H1 (cell line): Measurements from ENCODE around the gene LDLRAP1. TPM values are rescaled to one million over a fixed set of nuclear protein-coding genes. Genes with fewer than 3 reads are reported as not detected.

Experiments
- BACH1 ChIP-seq: IDR thresholded peaks from 2 replicates; pipeline ENCODE4 v1.6.1; 2012; ENCODE audit warnings: low read length, improper control_type of control experiment
- POU5F1 ChIP-seq: IDR thresholded peaks from 2 replicates; pipeline ENCODE4 v1.6.1; 2011; ENCODE audit warnings: low read depth, mild to moderate bottlenecking, low read length, moderate library complexity
- RFX5 ChIP-seq: IDR thresholded peaks from 2 replicates; pipeline ENCODE4 v1.6.1; 2011; ENCODE audit warnings: low read depth, low read length, improper control_type of control experiment, borderline replicate concordance
- SP4 ChIP-seq: IDR thresholded peaks from 2 replicates; pipeline ENCODE4 v1.6.1; 2012; ENCODE audit warnings: low read length, inconsistent platforms
- polyA plus RNA-seq, 7 experiments: library from polyadenylated mRNA; depleted of rRNA in 3 of 7; stranded (reverse) in 5 of 7; unstranded in 2 of 7; fragments of >200 nt in 5 of 7; fragments of 200-250 nt in 2 of 7; gene quantifications; 1 replicate in 5 of 7; 2 replicates in 1 of 7; 4 replicates in 1 of 7; pipeline versions ENCODE4 v1.2.1 to v1.2.3, GENCODE V29; 2011 to 2013; ENCODE audit warnings: missing spikeins in 2 of 7, mixed read lengths in 2 of 7
- total RNA-seq: library from RNA; stranded (reverse); fragmentation: NEBNext Ultra II Directional; extraction: Animal tissue kit (Norgen Biotek cat#: 25700); gene quantifications from 2 replicates; pipeline ENCODE4 v1.2.1, GENCODE V29; 2021

LDLRAP1 gene
- total and polyA plus RNA-seq, 2 of the 8 experiments (the other 6 are each of a cell fraction or from before 2014, with no cell fraction given): 12.8 to 13.2 TPM

DNA sequence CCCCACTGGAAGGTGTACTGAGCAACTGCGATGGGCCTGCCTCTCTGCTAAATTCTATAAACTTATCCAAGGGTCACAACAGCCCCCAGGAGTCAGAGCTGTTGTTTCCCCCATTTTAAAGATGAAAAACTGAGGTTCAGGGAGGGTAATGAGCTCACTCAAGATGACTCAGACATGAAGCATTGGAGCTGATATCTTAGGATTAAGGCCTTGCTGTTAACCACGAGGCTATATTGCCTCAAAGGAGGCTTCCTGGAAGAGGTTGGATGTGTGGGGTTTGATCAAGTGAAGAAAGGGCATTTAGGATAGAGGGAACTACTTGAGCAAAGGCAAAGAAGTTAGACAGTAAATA lies 6.7 kb downstream of the LDLRAP1 start (continued):
- TF ChIP-seq BACH1 (no peak), RFX5 (no peak), SP4 (no peak), POU5F1 (no peak)
